Uterus (tissue), 4 donors: ENCODE data around the gene ADCY2. TPM values are rescaled to one million over a fixed set of nuclear protein-coding genes. Genes with fewer than 3 reads are reported as not detected.

Source experiments
- DNase-seq, 2 donors: peaks; one replicate each; pipeline ENCODE4 v3.0.0-alpha.2; 2019 to 2020
- H3K27ac ChIP-seq, 2 donors: fragments of 200-600 bp; sonication (generic); 1 replicate in 1 of 2; 2 replicates in 1 of 2; pipeline ENCODE4 v1.5.1; 2016 to 2018
- H3K27me3 ChIP-seq, 2 donors: fragments of 200-600 bp; sonication (generic); one replicate each; pipeline ENCODE4 v1.5.1; 2018 to 2019; ENCODE audit warnings: control low read depth in 1 of 2
- H3K36me3 ChIP-seq, 2 donors: fragments of 200-600 bp; sonication (generic); one replicate each; pipeline ENCODE4 v1.5.1; 2019; ENCODE audit warnings: control low read depth in 1 of 2
- H3K4me1 ChIP-seq, 2 donors: fragments of 200-600 bp; sonication (generic); one replicate each; pipeline ENCODE4 v1.5.1; 2018 to 2019; ENCODE audit warnings: control low read depth in 1 of 2
- H3K4me3 ChIP-seq, 2 donors: fragments of 200-600 bp; sonication (generic); 1 replicate in 1 of 2; 2 replicates in 1 of 2; pipeline ENCODE4 v1.5.1; 2018 to 2019; ENCODE audit warnings: mild to moderate bottlenecking in 1 of 2
- H3K9me3 ChIP-seq, 2 donors: fragments of 200-600 bp; sonication (generic); one replicate each; pipeline ENCODE4 v1.5.1; 2019; ENCODE audit warnings: control low read depth in 1 of 2
- POLR2A ChIP-seq, 2 donors: fragments of 450-650 bp; IDR thresholded peaks; one replicate each; pipeline ENCODE4 v1.6.1; 2016; ENCODE audit warnings: antibody characterized with exemption in 2 of 2, mild to moderate bottlenecking in 1 of 2, moderate library complexity in 1 of 2
- intact Hi-C: fragments of 100-400 bp; cut with DNase I; formaldehyde crosslinking; loops from one replicate; pipeline ENCODE4 v1.15.1; 2023; ENCODE audit warnings: low total_unique reads
- total RNA-seq, 4 donors: library from RNA; depleted of rRNA in 3 of 4; stranded (reverse); fragments of >200 nt in 3 of 4; gene quantifications; one replicate each; pipeline versions ENCODE4 v1.1.0 to v1.2.4, GENCODE V29; 2014 to 2023
- TF ChIP-seq, protein P1 (sequence below), 4 experiments: fragments of 200-600 bp in 2 of 4; fragments of 450-650 bp in 2 of 4; sonication (generic) in 2 of 4; IDR thresholded peaks; one replicate each; pipeline ENCODE4 v1.5.1; 2016 to 2019; ENCODE audit warnings: antibody characterized with exemption in 4 of 4, mild to moderate bottlenecking in 2 of 4, moderate library complexity in 1 of 4
- donor health status: DM: yes; HTN: yes; CAD: no.

ADCY2 gene
- total RNA-seq, 4 donors from 2014 or later, result 3.8 to 25.3 (median 4.5) TPM

GRCh38 chr5:7828269-7828668 lies 432.3 kb downstream of the ADCY2 start:
- DNase-seq, result no peak
- no peaks in the 10 kb centered on the region for H3K4me1 ChIP-seq
- H3K4me3 ChIP-seq, result no peak overlapping the region
- H3K36me3 ChIP-seq, result no peaks in the 10 kb centered on the region
- intact Hi-C loops, result no loop called here
- no peaks in the 10 kb centered on the region for H3K9me3 ChIP-seq
- peak overlapping the region in 1 of 2 donors; percentile 54 for H3K27ac ChIP-seq
- TF ChIP-seq, protein P1, sequence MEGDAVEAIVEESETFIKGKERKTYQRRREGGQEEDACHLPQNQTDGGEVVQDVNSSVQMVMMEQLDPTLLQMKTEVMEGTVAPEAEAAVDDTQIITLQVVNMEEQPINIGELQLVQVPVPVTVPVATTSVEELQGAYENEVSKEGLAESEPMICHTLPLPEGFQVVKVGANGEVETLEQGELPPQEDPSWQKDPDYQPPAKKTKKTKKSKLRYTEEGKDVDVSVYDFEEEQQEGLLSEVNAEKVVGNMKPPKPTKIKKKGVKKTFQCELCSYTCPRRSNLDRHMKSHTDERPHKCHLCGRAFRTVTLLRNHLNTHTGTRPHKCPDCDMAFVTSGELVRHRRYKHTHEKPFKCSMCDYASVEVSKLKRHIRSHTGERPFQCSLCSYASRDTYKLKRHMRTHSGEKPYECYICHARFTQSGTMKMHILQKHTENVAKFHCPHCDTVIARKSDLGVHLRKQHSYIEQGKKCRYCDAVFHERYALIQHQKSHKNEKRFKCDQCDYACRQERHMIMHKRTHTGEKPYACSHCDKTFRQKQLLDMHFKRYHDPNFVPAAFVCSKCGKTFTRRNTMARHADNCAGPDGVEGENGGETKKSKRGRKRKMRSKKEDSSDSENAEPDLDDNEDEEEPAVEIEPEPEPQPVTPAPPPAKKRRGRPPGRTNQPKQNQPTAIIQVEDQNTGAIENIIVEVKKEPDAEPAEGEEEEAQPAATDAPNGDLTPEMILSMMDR (IDR thresholded peaks at IDR 0.05), result no peak
- TF ChIP-seq POLR2A (IDR thresholded peaks at IDR 0.05), result no peak
- H3K27me3 ChIP-seq, result no peaks in the 10 kb centered on the region

- H3K4me3 ChIP-seq, result no peak overlapping the region
- no peak for TF ChIP-seq POLR2A (IDR thresholded peaks at IDR 0.05)
- TF ChIP-seq, protein P1 (IDR thresholded peaks at IDR 0.05), result no peak
- H3K27me3 ChIP-seq, result no peaks in the 10 kb centered on the region
- no peaks in the 10 kb centered on the region for H3K4me1 ChIP-seq
- no peak for DNase-seq
- no peak overlapping the region for H3K27ac ChIP-seq
- no peaks in the 10 kb centered on the region for H3K9me3 ChIP-seq
- H3K36me3 ChIP-seq, result no peaks in the 10 kb centered on the region
- intact Hi-C loops, result no loop called here
These were observed 439.0 kb downstream of the ADCY2 start for GRCh38 chr5:7834982-7835381.

DNA sequence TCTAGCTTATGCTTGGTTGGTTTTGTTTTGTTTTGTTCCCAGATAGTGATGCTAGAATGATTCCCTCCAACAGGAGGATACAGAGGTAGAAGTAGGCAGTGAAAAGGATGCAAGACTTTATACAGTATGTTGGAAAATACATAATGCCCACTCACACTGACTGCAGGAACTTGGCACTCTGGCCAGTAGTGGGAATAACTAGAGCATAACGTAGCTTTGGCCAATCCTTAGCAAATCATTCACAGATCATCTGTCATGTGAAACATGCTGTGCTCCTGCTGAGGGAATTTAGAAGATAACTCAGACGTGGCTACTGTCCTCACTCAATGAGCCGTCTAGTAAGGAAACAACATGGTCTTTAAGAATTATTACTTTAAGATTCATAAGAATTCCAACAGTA lies 441.5 kb downstream of the ADCY2 start:
- Histone ChIP-seq H3K36me3 (no peaks in the 10 kb centered on the region), H3K9me3 (no peaks in the 10 kb centered on the region), H3K4me3 (no peak overlapping the region), H3K27ac (no peak overlapping the region), H3K27me3 (no peaks in the 10 kb centered on the region), H3K4me1 (no peaks in the 10 kb centered on the region)
- intact Hi-C loops, result no loop called here
- no peak for DNase-seq
- no peak for TF ChIP-seq POLR2A (IDR thresholded peaks at IDR 0.05)
- TF ChIP-seq, protein P1 (IDR thresholded peaks at IDR 0.05), result no peak

- Histone ChIP-seq H3K4me1 (no peaks in the 10 kb centered on the region), H3K9me3 (no peaks in the 10 kb centered on the region), H3K27ac (no peak overlapping the region), H3K36me3 (no peaks in the 10 kb centered on the region), H3K27me3 (no peaks in the 10 kb centered on the region), H3K4me3 (no peak overlapping the region)
- no peak for DNase-seq
- TF ChIP-seq, protein P1 (IDR thresholded peaks at IDR 0.05), result no peak
- no peak for TF ChIP-seq POLR2A (IDR thresholded peaks at IDR 0.05)
- intact Hi-C loops, result no loop called here
These were observed 446.6 kb downstream of the ADCY2 start for GRCh38 chr5:7842531-7842930.

GRCh38 chr5:7844901-7845300 lies 449.0 kb downstream of the ADCY2 start:
- no peak overlapping the region for H3K27ac ChIP-seq
- intact Hi-C loops, result no loop called here
- H3K4me1 ChIP-seq, result no peaks in the 10 kb centered on the region
- H3K4me3 ChIP-seq, result no peak overlapping the region
- no peak for DNase-seq
- no peaks in the 10 kb centered on the region for H3K36me3 ChIP-seq
- TF ChIP-seq POLR2A (IDR thresholded peaks at IDR 0.05), result no peak
- TF ChIP-seq, protein P1 (IDR thresholded peaks at IDR 0.05), result no peak
- no peaks in the 10 kb centered on the region for H3K27me3 ChIP-seq
- no peaks in the 10 kb centered on the region for H3K9me3 ChIP-seq
